Right lung (tissue), 5 donors: ENCODE results near the gene CPT1A. TPM values are rescaled to one million over a fixed set of nuclear protein-coding genes. Genes with fewer than 3 reads are reported as not detected.
A peak's percentile ranks its signal among the peaks of the same experiment; 100 is the strongest.

Experiments used
- DNase-seq, 2 donors: peaks; one replicate each; pipeline ENCODE4 v3.0.0-alpha.2; 2013
- polyA plus RNA-seq, 5 donors: library from polyadenylated mRNA; unstranded; fragments of 120-200 nt; gene quantifications; one replicate each; pipeline versions ENCODE4 v1.2.1 to v1.2.3, GENCODE V29; 2013; ENCODE audit warnings: inconsistent platforms in 1 of 5, low replicate concordance in 1 of 5; ENCODE audit not compliant: insufficient read length in 5 of 5, insufficient read depth in 1 of 5

Gene CPT1A
- polyA plus RNA-seq, 5 donors = 24.2 to 32.4 (median 27.1) TPM

GRCh38 chr11:68854273-68854958, 12.7 kb upstream of the CPT1A start:
- no peak for DNase-seq

- no peak for DNase-seq
Measured at GRCh38 chr11:68852628-68853027, 10.9 kb upstream of the CPT1A start.

GRCh38 chr11:68848429-68848828, 6.7 kb upstream of the CPT1A start:
- no peak for DNase-seq

- no peak for DNase-seq
Measured at GRCh38 chr11:68847395-68847794, 5.7 kb upstream of the CPT1A start.

GRCh38 chr11:68845351-68846002, 3.8 kb upstream of the CPT1A start:
- peak; percentile 40 to 48 for DNase-seq

GRCh38 chr11:68844801-68845200, 3.1 kb upstream of the CPT1A start:
- DNase-seq = no peak

- no peak for DNase-seq
Measured at GRCh38 chr11:68844376-68844775, 2.7 kb upstream of the CPT1A start.

- peak; percentile 36 to 64 for DNase-seq
Measured at GRCh38 chr11:68843703-68844312, 2.1 kb upstream of the CPT1A start.

- no peak for DNase-seq
Measured at GRCh38 chr11:68843052-68843561, 1.4 kb upstream of the CPT1A start.

GRCh38 chr11:68842427-68843051, 823 bp upstream of the CPT1A start:
- DNase-seq = no peak

GRCh38 chr11:68840661-68841653, 759 bp downstream of the CPT1A start:
- peak; percentile 36 to 46 for DNase-seq

- DNase-seq = peak in 1 of 2 donors; percentile 44
Measured at GRCh38 chr11:68839911-68840641, 1.6 kb downstream of the CPT1A start.

GRCh38 chr11:68839054-68839865, 2.5 kb downstream of the CPT1A start:
- peak; percentile 91 to 92 for DNase-seq

- DNase-seq = no peak
Measured at GRCh38 chr11:68838572-68838964, 3.1 kb downstream of the CPT1A start.

- DNase-seq = no peak
Measured at GRCh38 chr11:68837583-68838571, 3.8 kb downstream of the CPT1A start.

- DNase-seq = no peak
Measured at GRCh38 chr11:68835749-68836148, 6.0 kb downstream of the CPT1A start.

GRCh38 chr11:68835328-68835727, 6.4 kb downstream of the CPT1A start:
- no peak for DNase-seq

- DNase-seq = no peak
Measured at GRCh38 chr11:68832476-68833181, 9.1 kb downstream of the CPT1A start.
